ENCODE measurements around the gene DPYSL4. TPM values are rescaled to one million over a fixed set of nuclear protein-coding genes. Genes with fewer than 3 reads are reported as not detected.

The DPYSL4 gene
- total RNA-seq, 2 donors from 2014 or later = 4.1 to 22.6 TPM

GRCh38 chr10:132183046-132183445 is 3.7 kb upstream of the DPYSL4 start:
- H3K27ac ChIP-seq = no peak overlapping the region
- intact Hi-C loops (cut with DNase I) = no loop called here
- no peaks in the 10 kb centered on the region for H3K27me3 ChIP-seq (replicated peaks; ENCODE audit: insufficient read depth)
- no peak overlapping the region for H3K4me3 ChIP-seq
- 46% methylated on average over 8 of the region's 8 CpGs for WGBS
- DNase-seq (ENCODE audit: low spot score) = no peak
- TF ChIP-seq POLR2A (IDR thresholded peaks at IDR 0.05) (no peak), POLR2AphosphoS5 (IDR thresholded peaks at IDR 0.05) (no peak)
- TF ChIP-seq, protein P1, sequence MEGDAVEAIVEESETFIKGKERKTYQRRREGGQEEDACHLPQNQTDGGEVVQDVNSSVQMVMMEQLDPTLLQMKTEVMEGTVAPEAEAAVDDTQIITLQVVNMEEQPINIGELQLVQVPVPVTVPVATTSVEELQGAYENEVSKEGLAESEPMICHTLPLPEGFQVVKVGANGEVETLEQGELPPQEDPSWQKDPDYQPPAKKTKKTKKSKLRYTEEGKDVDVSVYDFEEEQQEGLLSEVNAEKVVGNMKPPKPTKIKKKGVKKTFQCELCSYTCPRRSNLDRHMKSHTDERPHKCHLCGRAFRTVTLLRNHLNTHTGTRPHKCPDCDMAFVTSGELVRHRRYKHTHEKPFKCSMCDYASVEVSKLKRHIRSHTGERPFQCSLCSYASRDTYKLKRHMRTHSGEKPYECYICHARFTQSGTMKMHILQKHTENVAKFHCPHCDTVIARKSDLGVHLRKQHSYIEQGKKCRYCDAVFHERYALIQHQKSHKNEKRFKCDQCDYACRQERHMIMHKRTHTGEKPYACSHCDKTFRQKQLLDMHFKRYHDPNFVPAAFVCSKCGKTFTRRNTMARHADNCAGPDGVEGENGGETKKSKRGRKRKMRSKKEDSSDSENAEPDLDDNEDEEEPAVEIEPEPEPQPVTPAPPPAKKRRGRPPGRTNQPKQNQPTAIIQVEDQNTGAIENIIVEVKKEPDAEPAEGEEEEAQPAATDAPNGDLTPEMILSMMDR (IDR thresholded peaks at IDR 0.05) = no peak
- H3K4me1 ChIP-seq (replicated peaks) = peaks cover 19% of the 10 kb centered on the region
- no peaks in the 10 kb centered on the region for H3K36me3 ChIP-seq
- H3K9me3 ChIP-seq = no peaks in the 10 kb centered on the region

DNA sequence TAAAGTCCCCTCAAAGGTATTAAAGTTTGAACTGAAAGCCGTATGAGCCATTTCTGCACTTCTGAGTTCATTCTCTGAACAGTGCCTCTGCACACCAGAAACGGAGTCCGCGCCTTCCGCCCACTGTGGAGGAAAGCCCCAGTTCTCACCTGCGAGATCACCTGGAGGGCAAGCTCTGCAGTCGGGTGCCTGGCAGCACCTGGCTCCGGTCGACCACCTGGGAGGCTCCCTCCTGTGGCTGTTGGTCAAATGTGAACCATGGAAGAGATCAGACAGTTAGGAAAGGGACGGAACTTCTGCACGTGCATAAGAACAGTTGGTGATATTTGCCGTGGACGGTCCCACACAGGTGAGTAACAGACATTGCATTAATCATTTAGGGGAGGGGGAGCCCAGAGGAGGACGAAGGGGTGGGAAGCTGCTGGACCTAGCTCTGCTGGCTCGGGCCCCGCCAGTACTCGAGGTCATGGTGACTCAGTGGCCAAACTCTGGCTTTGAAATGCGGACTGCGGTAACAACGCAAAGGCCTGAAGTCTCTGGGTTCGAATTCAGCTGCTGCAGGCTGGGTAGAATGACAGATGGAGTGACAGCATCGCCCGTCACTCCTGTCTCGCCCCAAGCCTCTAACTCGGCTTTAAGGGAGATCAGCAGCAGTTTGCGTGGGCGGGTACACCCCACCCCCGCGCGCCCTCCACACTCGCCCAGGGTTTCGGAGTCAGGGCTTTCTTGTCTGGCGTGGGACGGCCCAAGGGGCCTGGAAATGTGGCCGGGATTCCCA is 1.7 kb upstream of the DPYSL4 start:
- Histone ChIP-seq H3K9me3 (no peaks in the 10 kb centered on the region), H3K36me3 (no peaks in the 10 kb centered on the region), H3K27ac (no peak overlapping the region), H3K27me3 (replicated peaks; ENCODE audit: insufficient read depth) (no peaks in the 10 kb centered on the region), H3K4me1 (replicated peaks) (peaks cover 19% of the 10 kb centered on the region), H3K4me3 (no peak overlapping the region)
- intact Hi-C loops (cut with DNase I) = no loop called here
- 43% methylated on average over 31 of the region's 35 CpGs for WGBS
- no peak for TF ChIP-seq POLR2A (IDR thresholded peaks at IDR 0.05)
- TF ChIP-seq, protein P1 (IDR thresholded peaks at IDR 0.05) = no peak
- no peak for TF ChIP-seq POLR2AphosphoS5 (IDR thresholded peaks at IDR 0.05)
- DNase-seq (ENCODE audit: low spot score) = no peak

GRCh38 chr10:132185601-132186487 is 904 bp upstream of the DPYSL4 start:
- 1% methylated on average over 85 of the region's 99 CpGs for WGBS
- intact Hi-C loops (cut with DNase I) = no loop called here
- no peaks in the 10 kb centered on the region for H3K27me3 ChIP-seq (replicated peaks; ENCODE audit: insufficient read depth)
- peak; percentile 44 for DNase-seq (ENCODE audit: low spot score)
- H3K36me3 ChIP-seq = no peaks in the 10 kb centered on the region
- peak overlapping the region; percentile 8 to 40 for H3K4me3 ChIP-seq
- H3K4me1 ChIP-seq (replicated peaks) = peaks cover 19% of the 10 kb centered on the region
- H3K9me3 ChIP-seq = no peaks in the 10 kb centered on the region
- TF ChIP-seq POLR2AphosphoS5 (IDR thresholded peaks at IDR 0.05) = peak; percentile 19
- TF ChIP-seq, protein P1 (IDR thresholded peaks at IDR 0.05) = no peak
- H3K27ac ChIP-seq = no peak overlapping the region

GRCh38 chr10:132187430-132188138 is 836 bp downstream of the DPYSL4 start:
- WGBS = 3% methylated on average over 13 of the region's 58 CpGs
- Histone ChIP-seq H3K36me3 (no peaks in the 10 kb centered on the region), H3K9me3 (no peaks in the 10 kb centered on the region), H3K27me3 (replicated peaks; ENCODE audit: insufficient read depth) (no peaks in the 10 kb centered on the region), H3K27ac (no peak overlapping the region), H3K4me3 (peak overlapping the region; percentile 29 to 40), H3K4me1 (replicated peaks) (peaks cover 19% of the 10 kb centered on the region)
- DNase-seq (ENCODE audit: low spot score) = no peak
- intact Hi-C loops (cut with DNase I) = no loop called here
- TF ChIP-seq, protein P1 (IDR thresholded peaks at IDR 0.05) = no peak
- TF ChIP-seq POLR2A (IDR thresholded peaks at IDR 0.05) = no peak
- no peak for TF ChIP-seq POLR2AphosphoS5 (IDR thresholded peaks at IDR 0.05)

Measured in prostate gland (tissue), 2 donors.